Fibroblast of lung (primary cell): ENCODE measurements around the gene COL1A1.

Experiments
- CTCF ChIP-seq, 2 donors: IDR thresholded peaks in 1 of 2; conservative IDR thresholded peaks in 1 of 2; 1 replicate in 1 of 2; 2 replicates in 1 of 2; pipeline ENCODE4 v1.5.1; 2011 to 2012; ENCODE audit warnings: low read length in 2 of 2, control low read depth in 1 of 2, inconsistent platforms in 1 of 2, low read depth in 1 of 2, mild to moderate bottlenecking in 1 of 2
- EZH2 ChIP-seq: IDR thresholded peaks from 2 replicates; pipeline ENCODE4 v1.5.1; 2012; ENCODE audit warnings: low read length, control low read depth, mild to moderate bottlenecking; ENCODE audit errors: missing control alignments

- TF ChIP-seq CTCF (conservative IDR thresholded peaks at IDR 0.05 in 1 of 2, IDR thresholded peaks at IDR 0.05 in 1 of 2; ENCODE audit: low read depth in 1 of 2, low read length in 2 of 2) (no peak), EZH2 (no peak)
Observed at GRCh38 chr17:50218771-50219315, 17.4 kb upstream of the COL1A1 start.
